Cardiac muscle cell (in vitro differentiated cells and primary cell): Measurements from ENCODE around the gene TCERG1L. TPM values are rescaled to one million over a fixed set of nuclear protein-coding genes. Genes with fewer than 3 reads are reported as not detected.

Source experiments
- DNase-seq, 2 donors: peaks; one replicate each; pipeline versions ENCODE4 v3.0.0 to v3.0.0-alpha.2; 2010 to 2017; ENCODE audit warnings: low read depth in 1 of 2, low spot score in 1 of 2
- H3K27ac ChIP-seq: fragments of 200-600 bp; sonication (generic); 2 replicates; pipeline ENCODE4 v1.5.1; 2016
- H3K27me3 ChIP-seq: fragments of 200-600 bp; sonication (generic); 2 replicates; pipeline ENCODE4 v1.6.0; 2016; ENCODE audit warnings: control low read depth
- H3K36me3 ChIP-seq: fragments of 200-600 bp; sonication (generic); 2 replicates; pipeline ENCODE4 v1.5.1; 2016; ENCODE audit warnings: control low read depth
- H3K4me1 ChIP-seq: fragments of 200-600 bp; sonication (generic); 2 replicates; pipeline ENCODE4 v1.8.1; 2017; ENCODE audit warnings: low read depth, mild to moderate bottlenecking, mixed run types
- H3K4me3 ChIP-seq: fragments of 200-600 bp; sonication (generic); 2 replicates; pipeline ENCODE4 v1.5.1; 2016; ENCODE audit warnings: mild to moderate bottlenecking
- H3K9me3 ChIP-seq: fragments of 200-600 bp; sonication (generic); 2 replicates; pipeline ENCODE4 v1.5.1; 2017; ENCODE audit warnings: low read depth, mild to moderate bottlenecking, control low read depth
- CTCF ChIP-seq: IDR thresholded peaks from 2 replicates; pipeline ENCODE4 v1.5.1; 2012; ENCODE audit warnings: low read depth, mild to moderate bottlenecking, low read length
- polyA plus RNA-seq: library from polyadenylated mRNA; unstranded; fragments of >200 nt; fragmentation: Nextera tagmentation; extraction: Ambion mirVana; gene quantifications from 2 replicates; pipeline ENCODE4 v1.2.1, GENCODE V29; 2016
- total RNA-seq: library from RNA; depleted of rRNA; stranded (reverse); fragments of >200 nt; gene quantifications from 2 replicates; pipeline ENCODE4 v1.2.3, GENCODE V29; 2016

The TCERG1L gene
- total and polyA plus RNA-seq, 2 experiments from 2014 or later, result 0.12 to 1.9 TPM

DNA sequence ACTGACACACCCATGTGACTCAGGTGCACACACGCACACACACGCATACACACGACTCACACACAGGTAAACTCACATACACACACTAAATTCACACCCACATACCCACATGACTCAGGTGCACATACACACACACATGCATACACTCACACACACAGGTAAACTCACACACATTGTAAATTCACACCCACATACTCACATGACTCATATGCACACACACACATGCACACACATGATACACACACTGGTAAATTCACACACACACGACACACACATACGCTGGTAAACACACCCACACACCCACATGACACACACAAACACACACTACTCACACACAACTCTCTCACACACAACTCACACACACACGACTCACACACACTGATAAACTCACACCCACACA is 63.6 kb downstream of the TCERG1L start:
- DNase-seq, result no peak

GRCh38 chr10:131246775-131247174 is 64.7 kb downstream of the TCERG1L start:
- Histone ChIP-seq H3K27ac (no peak overlapping the region), H3K27me3 (no peaks in the 10 kb centered on the region), H3K9me3 (no peaks in the 10 kb centered on the region), H3K36me3 (no peaks in the 10 kb centered on the region), H3K4me1 (peaks cover 22% of the 10 kb centered on the region), H3K4me3 (no peak overlapping the region)
- no peak for TF ChIP-seq CTCF
- no peak for DNase-seq

More for the DNA sequence above, 63.6 kb downstream of the TCERG1L start:
- Histone ChIP-seq H3K4me3 (no peak overlapping the region), H3K27me3 (no peaks in the 10 kb centered on the region), H3K4me1 (peaks cover 27% of the 10 kb centered on the region), H3K36me3 (no peaks in the 10 kb centered on the region), H3K9me3 (no peaks in the 10 kb centered on the region), H3K27ac (no peak overlapping the region)
- TF ChIP-seq CTCF, result no peak

GRCh38 chr10:131246089-131246488 is 65.4 kb downstream of the TCERG1L start:
- no peak overlapping the region for H3K4me3 ChIP-seq
- H3K27me3 ChIP-seq, result no peaks in the 10 kb centered on the region
- H3K9me3 ChIP-seq, result no peaks in the 10 kb centered on the region
- no peak for DNase-seq
- no peaks in the 10 kb centered on the region for H3K36me3 ChIP-seq
- no peak overlapping the region for H3K27ac ChIP-seq
- TF ChIP-seq CTCF, result no peak
- peaks cover 17% of the 10 kb centered on the region for H3K4me1 ChIP-seq

DNA sequence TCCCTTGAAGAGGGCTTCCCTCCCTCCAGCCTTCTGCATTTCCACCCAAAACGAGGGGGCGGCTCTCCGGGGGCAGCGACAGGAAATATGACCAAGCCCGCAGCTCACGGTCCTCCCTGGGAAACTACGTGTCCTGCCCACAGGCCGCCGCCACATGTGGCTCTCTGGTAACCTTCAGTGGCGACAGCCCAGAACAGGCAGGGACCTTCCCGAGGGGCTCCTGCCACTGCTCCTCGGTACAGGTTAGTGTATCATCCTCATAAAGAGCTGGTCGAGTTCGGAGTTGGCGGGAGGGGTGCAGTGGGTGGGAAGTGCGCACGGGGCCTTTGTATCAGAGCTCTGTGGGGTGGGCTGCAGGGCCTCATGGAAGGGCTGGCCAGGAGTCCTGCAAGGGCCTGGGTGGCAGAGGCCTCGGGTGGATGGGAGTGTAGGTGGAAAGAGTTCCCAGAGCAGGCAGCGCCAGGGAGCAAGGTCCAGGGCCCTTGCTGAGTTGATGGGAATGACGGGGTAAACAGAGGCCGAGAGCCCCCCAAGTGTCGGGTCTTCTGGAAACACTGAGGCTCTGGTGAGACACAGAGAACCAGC is 66.0 kb downstream of the TCERG1L start:
- H3K4me3 ChIP-seq, result no peak overlapping the region
- H3K36me3 ChIP-seq, result no peaks in the 10 kb centered on the region
- no peaks in the 10 kb centered on the region for H3K9me3 ChIP-seq
- DNase-seq, result no peak
- H3K27ac ChIP-seq, result no peak overlapping the region
- TF ChIP-seq CTCF, result no peak
- peaks cover 12% of the 10 kb centered on the region for H3K4me1 ChIP-seq
- H3K27me3 ChIP-seq, result no peaks in the 10 kb centered on the region

- no peak overlapping the region for H3K4me3 ChIP-seq
- H3K27me3 ChIP-seq, result no peaks in the 10 kb centered on the region
- H3K27ac ChIP-seq, result no peak overlapping the region
- TF ChIP-seq CTCF, result no peak
- no peaks in the 10 kb centered on the region for H3K36me3 ChIP-seq
- peaks cover 6% of the 10 kb centered on the region for H3K4me1 ChIP-seq
- no peaks in the 10 kb centered on the region for H3K9me3 ChIP-seq
- no peak for DNase-seq
Measured at GRCh38 chr10:131244836-131245235, 66.7 kb downstream of the TCERG1L start.

- Histone ChIP-seq H3K4me3 (no peak overlapping the region), H3K36me3 (no peaks in the 10 kb centered on the region), H3K9me3 (no peaks in the 10 kb centered on the region), H3K27ac (no peak overlapping the region), H3K27me3 (no peaks in the 10 kb centered on the region), H3K4me1 (no peaks in the 10 kb centered on the region)
- DNase-seq, result no peak
- TF ChIP-seq CTCF, result no peak
Measured at GRCh38 chr10:131243076-131243475, 68.4 kb downstream of the TCERG1L start.
